ENCODE results near the gene RERG.

GRCh38 chr12:15214851-15215601 is 6.2 kb downstream of the RERG start:
- TF ChIP-seq CTCF (conservative IDR thresholded peaks at IDR 0.05): no peak
- no peak for TF ChIP-seq EZH2 (IDR thresholded peaks at IDR 0.05; ENCODE audit: low read depth)

All from PC-9 (cell line).